NCI-H187 (cell line): Measurements from ENCODE around the gene PTPRO.

ENCODE experiments used
- DNase-seq, 2 experiments: peaks; one replicate each; lab custom pipeline; 2025; lab: John Stamatoyannopoulos, UW

Gene PTPRO

GRCh38 chr12:15527201-15528080 lies 205.1 kb downstream of the PTPRO start:
- DNase-seq = no peak

- DNase-seq = no peak
Observed at GRCh38 chr12:15528666-15529065, 206.4 kb downstream of the PTPRO start.

- no peak for DNase-seq
Observed at GRCh38 chr12:15530361-15530760, 208.1 kb downstream of the PTPRO start.

GRCh38 chr12:15532364-15532977 lies 210.2 kb downstream of the PTPRO start:
- DNase-seq = no peak

- DNase-seq = no peak
Observed at GRCh38 chr12:15534322-15534721, 212.0 kb downstream of the PTPRO start.

GRCh38 chr12:15534874-15535273 lies 212.6 kb downstream of the PTPRO start:
- no peak for DNase-seq

GRCh38 chr12:15535352-15535781 lies 213.1 kb downstream of the PTPRO start:
- DNase-seq = no peak

- DNase-seq = no peak
Observed at GRCh38 chr12:15536446-15536845, 214.1 kb downstream of the PTPRO start.

- no peak for DNase-seq
Observed at GRCh38 chr12:15538881-15539280, 216.6 kb downstream of the PTPRO start.

- no peak for DNase-seq
Observed at GRCh38 chr12:15540005-15540404, 217.7 kb downstream of the PTPRO start.

GRCh38 chr12:15540469-15540872 lies 218.2 kb downstream of the PTPRO start:
- DNase-seq = no peak

- DNase-seq = no peak
Observed at GRCh38 chr12:15541996-15542631, 219.8 kb downstream of the PTPRO start.

- no peak for DNase-seq
Observed at GRCh38 chr12:15543347-15543746, 221.0 kb downstream of the PTPRO start.

- no peak for DNase-seq
Observed at GRCh38 chr12:15544589-15544988, 222.3 kb downstream of the PTPRO start.

GRCh38 chr12:15545334-15545733 lies 223.0 kb downstream of the PTPRO start:
- no peak for DNase-seq

GRCh38 chr12:15546102-15546701 lies 223.9 kb downstream of the PTPRO start:
- DNase-seq = no peak

GRCh38 chr12:15547063-15547462 lies 224.8 kb downstream of the PTPRO start:
- DNase-seq = no peak

GRCh38 chr12:15547691-15548090 lies 225.4 kb downstream of the PTPRO start:
- DNase-seq = no peak

GRCh38 chr12:15550793-15551192 lies 228.5 kb downstream of the PTPRO start:
- no peak for DNase-seq

GRCh38 chr12:15555446-15555845 lies 233.1 kb downstream of the PTPRO start:
- no peak for DNase-seq

- DNase-seq = no peak
Observed at GRCh38 chr12:15556411-15557102, 234.2 kb downstream of the PTPRO start.
